ENCODE measurements around the gene IL17D. TPM values are rescaled to one million over a fixed set of nuclear protein-coding genes. Genes with fewer than 3 reads are reported as not detected.

IL17D gene
- total RNA-seq, 1 experiment from 2014 or later: 0.59 TPM

DNA sequence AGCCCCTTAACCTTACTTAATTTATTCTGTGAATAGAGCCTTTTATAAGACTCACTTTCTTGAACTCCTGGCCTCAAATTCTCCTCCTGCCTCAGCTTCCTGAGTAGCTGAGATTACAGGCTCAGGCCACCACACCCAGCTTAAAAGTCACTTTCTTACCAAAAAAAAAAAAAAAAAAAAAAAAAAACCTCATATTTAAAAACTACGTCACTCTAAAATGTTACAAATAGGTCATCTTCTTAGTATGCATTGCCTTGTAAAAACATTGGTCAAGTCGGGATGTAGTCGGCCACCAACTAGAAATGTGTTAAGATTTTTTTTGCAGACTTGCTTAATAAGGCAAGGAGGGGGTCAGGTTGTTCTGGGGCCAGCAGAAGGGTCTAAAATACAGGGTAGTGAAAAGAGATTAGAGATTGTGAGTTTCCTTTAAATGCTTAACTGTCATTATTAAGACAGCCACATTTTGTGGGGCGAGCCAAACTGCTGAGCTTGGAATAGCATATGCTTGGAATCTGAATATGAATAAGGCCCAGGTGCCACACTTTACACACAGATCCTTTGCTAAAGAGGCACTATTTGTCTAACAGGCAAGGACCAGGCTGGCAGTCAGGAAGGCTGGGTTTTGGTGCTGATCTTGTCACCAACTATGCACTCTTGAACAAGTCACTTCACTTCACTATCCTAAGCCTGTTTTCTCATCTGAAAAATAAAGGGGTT is 16.5 kb upstream of the IL17D start (continued):
- TF ChIP-seq KAT7 (CRISPR knock-in tag; IDR thresholded peaks at IDR 0.05; ENCODE audit: borderline replicate concordance) (no peak), RELA (CRISPR knock-in tag; IDR thresholded peaks at IDR 0.05; ENCODE audit: borderline replicate concordance) (no peak), GABPB1 (CRISPR knock-in tag; IDR thresholded peaks at IDR 0.05) (no peak)

GRCh38 chr13:20689291-20689690 is 14.2 kb upstream of the IL17D start:
- ChIA-PET POLR2A (no interaction called here), CTCF (no interaction called here)
- Mint-ChIP-seq H3K4me1 (peaks cover 34% of the 10 kb centered on the region), H3K27me3 (ENCODE audit: low read depth) (no peaks in the 10 kb centered on the region), H3K4me3 (no peak overlapping the region), H3K36me3 (no peaks in the 10 kb centered on the region), H3K9me3 (no peaks in the 10 kb centered on the region), H3K27ac (no peak overlapping the region)
- TF ChIP-seq FOXP1 (CRISPR knock-in tag; IDR thresholded peaks at IDR 0.05; ENCODE audit: borderline replicate concordance): no peak
- TF ChIP-seq JAZF1 (CRISPR knock-in tag; IDR thresholded peaks at IDR 0.05): no peak
- TF ChIP-seq, protein P1, sequence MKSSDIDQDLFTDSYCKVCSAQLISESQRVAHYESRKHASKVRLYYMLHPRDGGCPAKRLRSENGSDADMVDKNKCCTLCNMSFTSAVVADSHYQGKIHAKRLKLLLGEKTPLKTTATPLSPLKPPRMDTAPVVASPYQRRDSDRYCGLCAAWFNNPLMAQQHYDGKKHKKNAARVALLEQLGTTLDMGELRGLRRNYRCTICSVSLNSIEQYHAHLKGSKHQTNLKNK (CRISPR knock-in tag; IDR thresholded peaks at IDR 0.05): no peak
- TF ChIP-seq ZBTB43 (CRISPR knock-in tag; IDR thresholded peaks at IDR 0.05): no peak
- TF ChIP-seq, protein P2, sequence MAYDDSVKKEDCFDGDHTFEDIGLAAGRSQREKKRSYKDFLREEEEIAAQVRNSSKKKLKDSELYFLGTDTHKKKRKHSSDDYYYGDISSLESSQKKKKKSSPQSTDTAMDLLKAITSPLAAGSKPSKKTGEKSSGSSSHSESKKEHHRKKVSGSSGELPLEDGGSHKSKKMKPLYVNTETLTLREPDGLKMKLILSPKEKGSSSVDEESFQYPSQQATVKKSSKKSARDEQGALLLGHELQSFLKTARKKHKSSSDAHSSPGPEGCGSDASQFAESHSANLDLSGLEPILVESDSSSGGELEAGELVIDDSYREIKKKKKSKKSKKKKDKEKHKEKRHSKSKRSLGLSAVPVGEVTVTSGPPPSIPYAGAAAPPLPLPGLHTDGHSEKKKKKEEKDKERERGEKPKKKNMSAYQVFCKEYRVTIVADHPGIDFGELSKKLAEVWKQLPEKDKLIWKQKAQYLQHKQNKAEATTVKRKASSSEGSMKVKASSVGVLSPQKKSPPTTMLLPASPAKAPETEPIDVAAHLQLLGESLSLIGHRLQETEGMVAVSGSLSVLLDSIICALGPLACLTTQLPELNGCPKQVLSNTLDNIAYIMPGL (CRISPR knock-in tag; IDR thresholded peaks at IDR 0.05): no peak
- TF ChIP-seq ZNF232 (CRISPR knock-in tag; IDR thresholded peaks at IDR 0.05): no peak
- TF ChIP-seq, protein P3, sequence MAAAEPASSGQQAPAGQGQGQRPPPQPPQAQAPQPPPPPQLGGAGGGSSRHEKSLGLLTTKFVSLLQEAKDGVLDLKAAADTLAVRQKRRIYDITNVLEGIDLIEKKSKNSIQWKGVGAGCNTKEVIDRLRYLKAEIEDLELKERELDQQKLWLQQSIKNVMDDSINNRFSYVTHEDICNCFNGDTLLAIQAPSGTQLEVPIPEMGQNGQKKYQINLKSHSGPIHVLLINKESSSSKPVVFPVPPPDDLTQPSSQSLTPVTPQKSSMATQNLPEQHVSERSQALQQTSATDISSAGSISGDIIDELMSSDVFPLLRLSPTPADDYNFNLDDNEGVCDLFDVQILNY (CRISPR knock-in tag; IDR thresholded peaks at IDR 0.05): no peak
- no peak for TF ChIP-seq IRF1 (CRISPR knock-in tag; IDR thresholded peaks at IDR 0.05)
- no peak for TF ChIP-seq ZNF671 (CRISPR knock-in tag; IDR thresholded peaks at IDR 0.05)
- TF ChIP-seq ZBTB21 (CRISPR knock-in tag; IDR thresholded peaks at IDR 0.05; ENCODE audit: borderline replicate concordance): no peak
- TF ChIP-seq, protein P4, sequence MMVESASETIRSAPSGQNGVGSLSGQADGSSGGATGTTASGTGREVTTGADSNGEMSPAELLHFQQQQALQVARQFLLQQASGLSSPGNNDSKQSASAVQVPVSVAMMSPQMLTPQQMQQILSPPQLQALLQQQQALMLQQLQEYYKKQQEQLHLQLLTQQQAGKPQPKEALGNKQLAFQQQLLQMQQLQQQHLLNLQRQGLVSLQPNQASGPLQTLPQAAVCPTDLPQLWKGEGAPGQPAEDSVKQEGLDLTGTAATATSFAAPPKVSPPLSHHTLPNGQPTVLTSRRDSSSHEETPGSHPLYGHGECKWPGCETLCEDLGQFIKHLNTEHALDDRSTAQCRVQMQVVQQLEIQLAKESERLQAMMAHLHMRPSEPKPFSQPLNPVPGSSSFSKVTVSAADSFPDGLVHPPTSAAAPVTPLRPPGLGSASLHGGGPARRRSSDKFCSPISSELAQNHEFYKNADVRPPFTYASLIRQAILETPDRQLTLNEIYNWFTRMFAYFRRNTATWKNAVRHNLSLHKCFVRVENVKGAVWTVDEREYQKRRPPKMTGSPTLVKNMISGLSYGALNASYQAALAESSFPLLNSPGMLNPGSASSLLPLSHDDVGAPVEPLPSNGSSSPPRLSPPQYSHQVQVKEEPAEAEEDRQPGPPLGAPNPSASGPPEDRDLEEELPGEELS (CRISPR knock-in tag; IDR thresholded peaks at IDR 0.05): no peak
- TF ChIP-seq, protein P5, sequence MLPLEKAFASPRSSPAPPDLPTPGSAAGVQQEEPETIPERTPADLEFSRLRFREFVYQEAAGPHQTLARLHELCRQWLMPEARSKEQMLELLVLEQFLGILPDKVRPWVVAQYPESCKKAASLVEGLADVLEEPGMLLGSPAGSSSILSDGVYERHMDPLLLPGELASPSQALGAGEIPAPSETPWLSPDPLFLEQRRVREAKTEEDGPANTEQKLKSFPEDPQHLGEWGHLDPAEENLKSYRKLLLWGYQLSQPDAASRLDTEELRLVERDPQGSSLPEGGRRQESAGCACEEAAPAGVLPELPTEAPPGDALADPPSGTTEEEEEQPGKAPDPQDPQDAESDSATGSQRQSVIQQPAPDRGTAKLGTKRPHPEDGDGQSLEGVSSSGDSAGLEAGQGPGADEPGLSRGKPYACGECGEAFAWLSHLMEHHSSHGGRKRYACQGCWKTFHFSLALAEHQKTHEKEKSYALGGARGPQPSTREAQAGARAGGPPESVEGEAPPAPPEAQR (CRISPR knock-in tag; IDR thresholded peaks at IDR 0.05): no peak
- TF ChIP-seq, protein P6, sequence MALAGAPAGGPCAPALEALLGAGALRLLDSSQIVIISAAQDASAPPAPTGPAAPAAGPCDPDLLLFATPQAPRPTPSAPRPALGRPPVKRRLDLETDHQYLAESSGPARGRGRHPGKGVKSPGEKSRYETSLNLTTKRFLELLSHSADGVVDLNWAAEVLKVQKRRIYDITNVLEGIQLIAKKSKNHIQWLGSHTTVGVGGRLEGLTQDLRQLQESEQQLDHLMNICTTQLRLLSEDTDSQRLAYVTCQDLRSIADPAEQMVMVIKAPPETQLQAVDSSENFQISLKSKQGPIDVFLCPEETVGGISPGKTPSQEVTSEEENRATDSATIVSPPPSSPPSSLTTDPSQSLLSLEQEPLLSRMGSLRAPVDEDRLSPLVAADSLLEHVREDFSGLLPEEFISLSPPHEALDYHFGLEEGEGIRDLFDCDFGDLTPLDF (CRISPR knock-in tag; IDR thresholded peaks at IDR 0.05): no peak
- TF ChIP-seq, protein P7, sequence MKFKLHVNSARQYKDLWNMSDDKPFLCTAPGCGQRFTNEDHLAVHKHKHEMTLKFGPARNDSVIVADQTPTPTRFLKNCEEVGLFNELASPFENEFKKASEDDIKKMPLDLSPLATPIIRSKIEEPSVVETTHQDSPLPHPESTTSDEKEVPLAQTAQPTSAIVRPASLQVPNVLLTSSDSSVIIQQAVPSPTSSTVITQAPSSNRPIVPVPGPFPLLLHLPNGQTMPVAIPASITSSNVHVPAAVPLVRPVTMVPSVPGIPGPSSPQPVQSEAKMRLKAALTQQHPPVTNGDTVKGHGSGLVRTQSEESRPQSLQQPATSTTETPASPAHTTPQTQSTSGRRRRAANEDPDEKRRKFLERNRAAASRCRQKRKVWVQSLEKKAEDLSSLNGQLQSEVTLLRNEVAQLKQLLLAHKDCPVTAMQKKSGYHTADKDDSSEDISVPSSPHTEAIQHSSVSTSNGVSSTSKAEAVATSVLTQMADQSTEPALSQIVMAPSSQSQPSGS (CRISPR knock-in tag; IDR thresholded peaks at IDR 0.05; ENCODE audit: borderline replicate concordance, low read depth): no peak
- TF ChIP-seq NR2C2 (CRISPR knock-in tag; IDR thresholded peaks at IDR 0.05): no peak
- no peak for TF ChIP-seq SOX15 (CRISPR knock-in tag; IDR thresholded peaks at IDR 0.05)
- no peak for TF ChIP-seq HMGA2 (CRISPR knock-in tag; IDR thresholded peaks at IDR 0.05)
- DNase-seq (ENCODE audit: low spot score) (no peak), ATAC-seq (no peak)
